PFSK-1 (cell line): ENCODE results near the gene YTHDF1.

Experiments
- FOXP2 ChIP-seq: optimal IDR thresholded peaks from 2 replicates; pipeline ENCODE3; 2011; ENCODE audit warnings: borderline replicate concordance, control low read depth, inconsistent platforms; ENCODE audit not compliant: insufficient read depth; ENCODE audit errors: extremely low read length, extremely low read depth
- POLR2AphosphoS5 ChIP-seq: IDR thresholded peaks from 2 replicates; pipeline ENCODE4 v1.6.1; 2012; ENCODE audit warnings: low read depth, mild to moderate bottlenecking, control low read depth, low read length, moderate library complexity
- SIN3A ChIP-seq: IDR thresholded peaks from 2 replicates; pipeline ENCODE4 v1.6.1; 2012; ENCODE audit warnings: mild to moderate bottlenecking, low read length, moderate library complexity, borderline replicate concordance; ENCODE audit not compliant: insufficient read depth
- TAF1 ChIP-seq: IDR thresholded peaks from 2 replicates; pipeline ENCODE4 v1.6.1; 2012; ENCODE audit warnings: low read length, control low read depth, borderline replicate concordance; ENCODE audit not compliant: insufficient read depth
- TF ChIP-seq, protein P1 (sequence below), 2 experiments: IDR thresholded peaks; 2 replicates each; pipeline versions ENCODE4 v1.6.1 to v1.8.0; 2011 to 2012; ENCODE audit warnings: low read depth in 2 of 2, low read length in 2 of 2, control low read depth in 1 of 2, inconsistent platforms in 1 of 2, mild to moderate bottlenecking in 1 of 2, moderate library complexity in 1 of 2; ENCODE audit not compliant: insufficient read depth in 1 of 2

DNA sequence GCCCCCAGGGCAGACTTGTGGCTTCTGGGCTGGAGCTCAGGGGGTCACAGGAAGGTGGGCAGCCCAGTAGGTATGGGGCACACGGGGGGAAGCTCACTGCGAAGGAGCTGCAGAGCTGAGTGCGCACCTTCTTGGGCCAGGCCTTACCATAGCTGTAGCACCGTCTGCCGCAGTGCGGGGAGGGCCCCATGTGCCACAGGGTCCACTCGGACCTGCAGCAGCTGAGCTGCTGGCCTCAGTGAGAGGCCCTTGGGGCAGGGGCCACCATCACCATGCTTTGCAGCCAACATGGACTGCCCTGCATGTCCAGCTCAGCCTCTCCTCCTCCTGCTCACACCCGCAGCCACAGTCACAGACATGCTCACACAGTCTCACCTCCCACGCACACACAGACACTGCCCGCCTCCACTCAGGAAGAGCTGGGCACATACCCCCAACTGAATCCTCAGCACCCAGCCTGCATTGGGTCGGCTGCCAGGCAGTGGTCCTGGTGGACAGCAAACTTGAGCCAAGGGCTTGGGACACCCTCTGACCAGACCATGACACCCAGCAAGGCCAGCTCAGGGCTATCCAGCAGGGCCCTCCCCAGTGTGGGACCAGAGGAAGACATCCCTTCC, 35.3 kb downstream of the YTHDF1 start:
- no peak for TF ChIP-seq TAF1
- no peak for TF ChIP-seq POLR2AphosphoS5
- TF ChIP-seq, protein P1, sequence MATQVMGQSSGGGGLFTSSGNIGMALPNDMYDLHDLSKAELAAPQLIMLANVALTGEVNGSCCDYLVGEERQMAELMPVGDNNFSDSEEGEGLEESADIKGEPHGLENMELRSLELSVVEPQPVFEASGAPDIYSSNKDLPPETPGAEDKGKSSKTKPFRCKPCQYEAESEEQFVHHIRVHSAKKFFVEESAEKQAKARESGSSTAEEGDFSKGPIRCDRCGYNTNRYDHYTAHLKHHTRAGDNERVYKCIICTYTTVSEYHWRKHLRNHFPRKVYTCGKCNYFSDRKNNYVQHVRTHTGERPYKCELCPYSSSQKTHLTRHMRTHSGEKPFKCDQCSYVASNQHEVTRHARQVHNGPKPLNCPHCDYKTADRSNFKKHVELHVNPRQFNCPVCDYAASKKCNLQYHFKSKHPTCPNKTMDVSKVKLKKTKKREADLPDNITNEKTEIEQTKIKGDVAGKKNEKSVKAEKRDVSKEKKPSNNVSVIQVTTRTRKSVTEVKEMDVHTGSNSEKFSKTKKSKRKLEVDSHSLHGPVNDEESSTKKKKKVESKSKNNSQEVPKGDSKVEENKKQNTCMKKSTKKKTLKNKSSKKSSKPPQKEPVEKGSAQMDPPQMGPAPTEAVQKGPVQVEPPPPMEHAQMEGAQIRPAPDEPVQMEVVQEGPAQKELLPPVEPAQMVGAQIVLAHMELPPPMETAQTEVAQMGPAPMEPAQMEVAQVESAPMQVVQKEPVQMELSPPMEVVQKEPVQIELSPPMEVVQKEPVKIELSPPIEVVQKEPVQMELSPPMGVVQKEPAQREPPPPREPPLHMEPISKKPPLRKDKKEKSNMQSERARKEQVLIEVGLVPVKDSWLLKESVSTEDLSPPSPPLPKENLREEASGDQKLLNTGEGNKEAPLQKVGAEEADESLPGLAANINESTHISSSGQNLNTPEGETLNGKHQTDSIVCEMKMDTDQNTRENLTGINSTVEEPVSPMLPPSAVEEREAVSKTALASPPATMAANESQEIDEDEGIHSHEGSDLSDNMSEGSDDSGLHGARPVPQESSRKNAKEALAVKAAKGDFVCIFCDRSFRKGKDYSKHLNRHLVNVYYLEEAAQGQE (IDR thresholded peaks at IDR 0.05; ENCODE audit: insufficient read depth in 1 of 2, low read depth in 2 of 2, low read length in 2 of 2), result no peak
- no peak for TF ChIP-seq FOXP2
- TF ChIP-seq SIN3A, result no peak
